Brain microvascular endothelial cell (primary cell): ENCODE data around the gene DYNC1H1.
"Not testable (repeated sequence)": the region's sequence is repeated elsewhere in the genome, so short reads cannot be mapped to it uniquely, and the experiment has no call there.

ENCODE experiments used
- DNase-seq: peaks from one replicate; pipeline ENCODE4 v3.0.0-alpha.2; 2020
- H3K27ac ChIP-seq: fragments of 250-450 bp; sonication (Bioruptor Pico); 2 replicates; pipeline ENCODE4 v1.5.1; 2020; ENCODE audit warnings: mild to moderate bottlenecking, moderate library complexity
- H3K27me3 ChIP-seq: fragments of 250-450 bp; sonication (Bioruptor Pico); replicated peaks from 2 replicates; pipeline ENCODE4 v1.5.1; 2020; ENCODE audit warnings: mild to moderate bottlenecking
- H3K36me3 ChIP-seq: fragments of 250-450 bp; sonication (Bioruptor Pico); replicated peaks from 2 replicates; pipeline ENCODE4 v1.5.1; 2020; ENCODE audit warnings: mild to moderate bottlenecking
- H3K4me3 ChIP-seq: 2 replicates; pipeline ENCODE4 v1.5.1; 2011; ENCODE audit warnings: low read depth, mild to moderate bottlenecking, control low read depth, low read length, moderate library complexity
- in situ Hi-C: cut with HindIII; loops from 2 replicates; pipeline ENCODE4 v1.10.0; 2017; ENCODE audit warnings: low sequenced_read_pairs, low pct_ligation_motif_present
- TF ChIP-seq, protein P1 (sequence below): IDR thresholded peaks from 2 replicates; pipeline ENCODE4 v1.5.1; 2011; ENCODE audit warnings: low read depth, mild to moderate bottlenecking, moderate library complexity, low read length, control low read depth, inconsistent platforms; ENCODE audit errors: missing control alignments

DYNC1H1 gene

GRCh38 chr14:102081231-102082080, 117.1 kb downstream of the DYNC1H1 start:
- no peak for DNase-seq
- Histone ChIP-seq H3K4me3 (no peak overlapping the region), H3K27ac (no peak overlapping the region), H3K27me3 (no peaks in the 10 kb centered on the region), H3K36me3 (peaks cover 69% of the 10 kb centered on the region)
- TF ChIP-seq, protein P1, sequence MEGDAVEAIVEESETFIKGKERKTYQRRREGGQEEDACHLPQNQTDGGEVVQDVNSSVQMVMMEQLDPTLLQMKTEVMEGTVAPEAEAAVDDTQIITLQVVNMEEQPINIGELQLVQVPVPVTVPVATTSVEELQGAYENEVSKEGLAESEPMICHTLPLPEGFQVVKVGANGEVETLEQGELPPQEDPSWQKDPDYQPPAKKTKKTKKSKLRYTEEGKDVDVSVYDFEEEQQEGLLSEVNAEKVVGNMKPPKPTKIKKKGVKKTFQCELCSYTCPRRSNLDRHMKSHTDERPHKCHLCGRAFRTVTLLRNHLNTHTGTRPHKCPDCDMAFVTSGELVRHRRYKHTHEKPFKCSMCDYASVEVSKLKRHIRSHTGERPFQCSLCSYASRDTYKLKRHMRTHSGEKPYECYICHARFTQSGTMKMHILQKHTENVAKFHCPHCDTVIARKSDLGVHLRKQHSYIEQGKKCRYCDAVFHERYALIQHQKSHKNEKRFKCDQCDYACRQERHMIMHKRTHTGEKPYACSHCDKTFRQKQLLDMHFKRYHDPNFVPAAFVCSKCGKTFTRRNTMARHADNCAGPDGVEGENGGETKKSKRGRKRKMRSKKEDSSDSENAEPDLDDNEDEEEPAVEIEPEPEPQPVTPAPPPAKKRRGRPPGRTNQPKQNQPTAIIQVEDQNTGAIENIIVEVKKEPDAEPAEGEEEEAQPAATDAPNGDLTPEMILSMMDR, result no peak
- in situ Hi-C loops, result no loop called here

DNA sequence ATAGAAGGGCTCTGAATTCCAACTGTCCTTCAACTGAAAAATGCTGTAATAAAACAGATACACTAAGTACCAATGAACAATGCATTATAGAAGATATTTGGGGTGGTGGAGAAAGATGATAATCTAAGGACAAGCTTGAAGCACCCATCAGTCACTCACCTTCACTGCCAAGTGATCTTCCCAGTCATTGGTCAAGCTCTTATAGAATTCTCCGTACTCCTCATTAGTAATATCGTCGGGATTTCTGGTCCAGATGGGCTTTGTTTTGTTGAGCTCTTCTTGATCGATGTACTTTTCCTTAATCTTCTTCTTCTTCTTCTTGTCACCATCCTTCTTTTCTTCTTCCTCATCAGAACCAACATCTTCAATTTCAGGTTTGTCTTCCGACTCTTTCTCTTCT, 120.1 kb downstream of the DYNC1H1 start:
- peaks cover 59% of the 10 kb centered on the region for H3K36me3 ChIP-seq
- DNase-seq, H3K27me3 ChIP-seq, in situ Hi-C loops, H3K27ac ChIP-seq: not testable (repeated sequence)
- H3K4me3 ChIP-seq, result peak overlapping the region; percentile 85

DNA sequence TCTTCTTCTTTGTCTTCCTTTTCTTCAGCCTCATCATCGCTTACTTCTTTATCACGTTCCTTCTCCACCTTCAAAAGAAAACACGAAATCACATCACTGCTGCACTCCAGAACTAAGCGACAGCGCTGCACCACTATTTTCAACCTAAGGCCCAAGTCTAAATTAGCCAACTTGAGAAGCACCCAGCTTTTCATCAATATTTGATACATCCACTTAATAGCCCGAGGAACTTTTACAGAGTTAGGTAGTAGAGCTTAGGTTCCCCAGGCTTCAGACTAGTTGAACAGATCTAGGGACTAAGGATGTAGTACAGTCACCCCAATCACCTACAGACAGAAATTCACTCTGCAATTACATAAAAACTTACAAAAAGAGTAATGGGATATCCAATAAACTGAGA, 120.6 kb downstream of the DYNC1H1 start:
- DNase-seq, result no peak
- TF ChIP-seq, protein P1, result no peak
- Histone ChIP-seq H3K36me3 (peaks cover 55% of the 10 kb centered on the region), H3K4me3 (peak overlapping the region; percentile 85), H3K27me3 (no peaks in the 10 kb centered on the region), H3K27ac (no peak overlapping the region)
- in situ Hi-C loops, result no loop called here

DNA sequence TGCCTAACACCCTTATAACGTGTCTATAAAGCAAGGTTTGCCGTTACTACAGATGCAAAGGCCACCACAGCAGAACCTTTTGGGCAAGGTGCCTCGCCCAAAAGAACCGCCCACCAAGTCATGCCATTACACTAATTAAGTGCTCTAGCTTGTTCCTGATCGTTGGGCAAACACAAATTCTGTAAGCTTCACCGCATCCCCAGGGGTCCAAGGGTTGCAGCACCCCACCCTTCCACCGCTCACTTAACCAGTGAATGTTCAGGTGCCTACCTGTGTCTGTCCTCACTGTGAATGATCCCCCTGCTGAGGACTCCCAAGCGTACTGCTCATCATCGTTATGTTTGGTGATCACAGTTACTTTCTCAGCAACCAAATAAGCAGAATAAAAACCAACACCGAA, 121.1 kb downstream of the DYNC1H1 start:
- TF ChIP-seq, protein P1, result no peak
- Histone ChIP-seq H3K4me3 (peak overlapping the region; percentile 85), H3K27ac (no peak overlapping the region), H3K36me3 (peaks cover 49% of the 10 kb centered on the region), H3K27me3 (no peaks in the 10 kb centered on the region)
- DNase-seq, result no peak
- in situ Hi-C loops, result no loop called here

GRCh38 chr14:102085948-102086708, 121.8 kb downstream of the DYNC1H1 start:
- peaks cover 43% of the 10 kb centered on the region for H3K36me3 ChIP-seq
- peak overlapping the region; percentile 85 for H3K4me3 ChIP-seq
- H3K27ac ChIP-seq, result peak overlapping the region; percentile 88
- H3K27me3 ChIP-seq, result no peaks in the 10 kb centered on the region
- peak; percentile 22 for DNase-seq
- in situ Hi-C loops, result no loop called here
- TF ChIP-seq, protein P1, result no peak

DNA sequence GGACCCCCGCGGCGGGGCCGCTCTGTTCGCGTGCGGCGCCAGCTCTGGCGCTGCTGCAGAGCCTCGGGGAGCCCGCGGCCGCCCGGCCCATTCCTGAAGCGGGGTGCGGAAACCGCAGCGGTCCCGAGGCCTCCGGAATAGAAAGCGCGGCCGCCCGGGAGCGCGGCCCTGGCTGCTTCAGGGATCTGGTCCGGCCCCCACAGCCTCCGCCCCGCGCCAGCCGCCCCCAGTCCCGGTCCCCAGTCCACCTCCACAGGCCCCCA, 122.3 kb downstream of the DYNC1H1 start:
- in situ Hi-C loops, result no loop called here
- Histone ChIP-seq H3K4me3 (peak overlapping the region; percentile 85), H3K27ac (peak overlapping the region; percentile 88), H3K36me3 (peaks cover 38% of the 10 kb centered on the region), H3K27me3 (no peaks in the 10 kb centered on the region)
- no peak for DNase-seq
- TF ChIP-seq, protein P1, result no peak
